Activated CD4-positive, CD25-positive, alpha-beta regulatory T cell (primary cell): ENCODE data around the gene RNF207.

Experiments used
- DNase-seq, 4 experiments: peaks; one replicate each; lab custom pipeline; 2025; lab: John Stamatoyannopoulos, UW

The RNF207 gene

DNA sequence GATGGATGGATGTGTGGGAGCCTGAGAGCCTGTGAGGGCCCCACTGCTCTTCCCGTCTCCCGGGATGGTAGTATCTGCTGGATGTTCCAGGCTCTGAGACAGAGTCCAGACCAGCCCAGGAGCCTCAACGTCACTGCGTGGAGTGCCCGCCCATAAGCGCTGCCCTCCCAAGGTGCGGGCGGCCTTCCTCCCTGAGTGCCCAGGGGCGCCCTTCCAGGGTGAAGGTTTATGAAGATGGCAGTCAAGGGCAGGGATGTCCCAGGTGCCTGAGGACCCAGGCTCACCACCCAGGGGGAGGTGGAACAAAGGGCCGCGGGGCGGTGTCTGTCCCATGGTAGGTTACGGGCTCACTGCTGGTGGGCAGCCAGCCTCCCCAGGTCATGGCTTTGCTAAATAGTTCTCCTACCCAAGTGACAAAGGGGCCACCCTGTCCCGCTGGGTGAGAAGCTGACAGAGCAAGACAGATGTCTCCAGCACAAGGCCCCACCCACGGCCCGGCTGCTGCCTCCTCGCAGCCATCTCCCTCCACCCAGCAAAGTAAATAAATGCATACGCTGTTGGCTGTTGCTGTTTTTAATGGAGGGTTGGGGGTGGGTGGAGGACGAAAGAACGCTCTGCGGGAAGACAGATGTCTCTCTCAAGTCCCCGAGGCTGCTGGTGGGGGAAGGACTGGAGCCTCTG is 63.9 kb downstream of the RNF207 start:
- no peak for DNase-seq

DNA sequence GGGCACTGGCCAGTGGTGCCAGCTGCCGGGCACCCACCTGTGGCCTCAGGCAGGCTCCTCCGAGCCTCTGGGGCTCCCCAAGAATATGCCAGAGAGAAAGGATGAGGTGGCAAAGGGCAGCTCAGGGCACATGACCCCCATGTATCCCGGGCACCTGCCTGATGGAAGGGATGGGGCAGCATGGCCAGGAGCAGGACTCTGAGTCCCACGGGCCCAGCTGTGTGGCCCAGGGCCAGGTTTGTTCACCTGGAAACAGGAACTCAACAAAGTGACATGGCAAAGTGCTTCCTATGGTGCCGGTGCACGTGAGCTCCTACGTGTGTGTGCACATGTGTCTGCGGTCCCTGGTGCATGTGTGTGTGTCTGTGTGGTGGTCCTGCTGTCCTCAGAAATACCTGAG is 64.5 kb downstream of the RNF207 start:
- no peak for DNase-seq
